ENCODE results near the gene MALSU1. TPM values are rescaled to one million over a fixed set of nuclear protein-coding genes. Genes with fewer than 3 reads are reported as not detected.

The MALSU1 gene
- total RNA-seq, 2 donors from 2014 or later, result 37.5 to 54.3 TPM

DNA sequence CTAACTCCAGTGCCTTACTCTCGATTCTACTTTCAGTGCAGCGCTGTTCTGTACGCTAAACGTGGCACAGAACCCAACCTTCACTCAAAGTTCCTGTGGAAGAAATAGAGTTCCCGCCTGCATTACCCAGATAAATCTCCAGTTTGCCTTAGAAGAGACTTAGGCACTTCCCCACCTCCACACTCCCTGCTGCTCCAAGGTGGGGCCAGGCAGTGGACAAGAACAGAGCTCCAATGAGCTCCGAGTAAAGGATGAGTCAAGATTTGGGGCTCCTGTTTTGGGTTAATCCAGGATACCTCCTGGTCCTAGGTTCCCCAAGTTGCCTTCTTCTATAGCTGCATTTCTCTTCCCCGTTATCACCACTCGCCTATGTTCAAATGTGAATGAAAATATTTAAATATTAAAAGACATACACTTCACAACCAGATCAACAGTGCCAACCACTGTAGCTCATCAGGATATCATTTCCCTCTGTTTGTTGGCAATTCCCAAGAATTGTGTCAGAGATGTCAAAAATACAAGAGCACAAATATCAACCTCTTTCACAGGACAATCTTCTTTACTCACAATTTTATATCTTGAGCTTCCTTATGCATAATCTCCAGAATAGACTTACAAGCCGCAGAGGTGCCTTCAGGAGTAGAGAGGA, 48.0 kb downstream of the MALSU1 start:
- no peak overlapping the region for H3K27ac ChIP-seq
- H3K36me3 ChIP-seq, result no peaks in the 10 kb centered on the region
- no peaks in the 10 kb centered on the region for H3K27me3 ChIP-seq
- DNase-seq, result no peak
- intact Hi-C loops (cut with DNase I), result no loop called here
- H3K9ac ChIP-seq (ENCODE audit: low read depth in 2 of 2, low read length in 2 of 2), result no peak overlapping the region
- no peaks in the 10 kb centered on the region for H3K4me1 ChIP-seq
- no peak overlapping the region for H3K4me3 ChIP-seq
- no peak for TF ChIP-seq CTCF (IDR thresholded peaks at IDR 0.05)
- H3K9me3 ChIP-seq, result no peaks in the 10 kb centered on the region

GRCh38 chr7:23347682-23348180, 48.6 kb downstream of the MALSU1 start:
- intact Hi-C loops (cut with DNase I), result no loop called here
- Histone ChIP-seq H3K27me3 (no peaks in the 10 kb centered on the region), H3K9me3 (no peaks in the 10 kb centered on the region), H3K36me3 (no peaks in the 10 kb centered on the region), H3K9ac (ENCODE audit: low read depth in 2 of 2, low read length in 2 of 2) (no peak overlapping the region), H3K27ac (no peak overlapping the region), H3K4me3 (no peak overlapping the region), H3K4me1 (no peaks in the 10 kb centered on the region)
- no peak for TF ChIP-seq CTCF (IDR thresholded peaks at IDR 0.05)
- no peak for DNase-seq

- intact Hi-C loops (cut with DNase I), result no loop called here
Observed at GRCh38 chr7:23349484-23350157, 50.5 kb downstream of the MALSU1 start.

GRCh38 chr7:23350466-23350865, 51.3 kb downstream of the MALSU1 start:
- intact Hi-C loops (cut with DNase I), result no loop called here
- Histone ChIP-seq H3K36me3 (no peaks in the 10 kb centered on the region), H3K27me3 (no peaks in the 10 kb centered on the region), H3K4me1 (no peaks in the 10 kb centered on the region), H3K9ac (ENCODE audit: low read depth in 2 of 2, low read length in 2 of 2) (no peak overlapping the region), H3K4me3 (no peak overlapping the region), H3K27ac (no peak overlapping the region), H3K9me3 (no peaks in the 10 kb centered on the region)
- TF ChIP-seq CTCF (IDR thresholded peaks at IDR 0.05), result no peak
- no peak for DNase-seq

More at GRCh38 chr7:23349484-23350157, 50.5 kb downstream of the MALSU1 start:
- Histone ChIP-seq H3K4me1 (no peaks in the 10 kb centered on the region), H3K9ac (ENCODE audit: low read depth in 2 of 2, low read length in 2 of 2) (no peak overlapping the region), H3K4me3 (no peak overlapping the region), H3K27me3 (no peaks in the 10 kb centered on the region), H3K9me3 (no peaks in the 10 kb centered on the region), H3K27ac (no peak overlapping the region), H3K36me3 (no peaks in the 10 kb centered on the region)
- DNase-seq, result no peak
- no peak for TF ChIP-seq CTCF (IDR thresholded peaks at IDR 0.05)

DNA sequence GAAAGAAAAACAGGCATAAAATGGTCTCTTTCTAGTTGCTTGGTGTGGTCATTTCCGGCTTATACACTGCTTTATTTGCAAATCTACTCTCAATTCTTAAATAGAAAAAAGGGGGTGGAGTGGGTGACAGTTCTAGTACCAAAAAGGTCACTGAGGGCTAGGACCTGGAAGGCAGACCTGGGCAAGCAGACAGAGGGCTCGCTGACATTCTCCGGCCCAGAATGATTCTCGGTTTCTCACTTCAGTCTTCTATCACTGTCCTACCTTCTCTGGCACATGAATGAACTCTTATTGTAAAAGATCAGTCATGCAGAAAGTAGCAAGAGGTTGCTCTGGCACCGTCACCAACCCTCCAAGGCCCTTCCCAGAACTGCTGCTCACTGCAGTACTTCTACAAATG, 54.0 kb downstream of the MALSU1 start:
- Histone ChIP-seq H3K27me3 (no peaks in the 10 kb centered on the region), H3K9me3 (no peaks in the 10 kb centered on the region), H3K9ac (ENCODE audit: low read depth in 2 of 2, low read length in 2 of 2) (no peak overlapping the region), H3K27ac (no peak overlapping the region), H3K4me3 (no peak overlapping the region), H3K36me3 (no peaks in the 10 kb centered on the region), H3K4me1 (no peaks in the 10 kb centered on the region)
- intact Hi-C loops (cut with DNase I), result no loop called here
- DNase-seq, result no peak
- no peak for TF ChIP-seq CTCF (IDR thresholded peaks at IDR 0.05)
